ENCODE results near the gene OR4C6. TPM values are rescaled to one million over a fixed set of nuclear protein-coding genes. Genes with fewer than 3 reads are reported as not detected.

OR4C6 gene
- total RNA-seq, 3 donors from 2014 or later, result not detected

DNA sequence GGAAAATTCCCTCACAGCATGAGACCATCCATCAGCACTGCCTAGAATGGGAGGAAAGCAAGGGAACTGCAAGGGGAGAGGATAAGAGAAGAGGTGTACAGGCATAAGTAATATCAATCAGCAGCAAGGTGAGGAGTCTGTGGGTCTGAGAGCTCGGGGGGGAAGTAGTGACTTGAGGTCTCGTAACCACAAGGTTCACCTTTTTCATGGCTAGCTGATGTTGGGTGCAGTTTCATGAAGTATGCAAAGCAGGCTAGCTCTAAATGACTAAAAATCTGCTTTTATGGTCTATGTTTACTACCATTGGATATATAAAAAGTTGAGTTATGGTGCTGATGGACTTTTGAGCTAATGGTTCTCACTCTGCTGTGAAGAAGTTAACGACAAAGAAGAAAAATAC lies 35.8 kb downstream of the OR4C6 start:
- DNase-seq (ENCODE audit: low spot score in 2 of 2), result no peak
- Histone ChIP-seq H3K9me3 (peaks cover 3 to 23% of the 10 kb centered on the region in 2 donors), H3K4me1 (no peaks in the 10 kb centered on the region), H3K36me3 (no peaks in the 10 kb centered on the region), H3K27ac (no peak overlapping the region), H3K27me3 (no peaks in the 10 kb centered on the region), H3K4me3 (no peak overlapping the region)
- TF ChIP-seq POLR2A (IDR thresholded peaks at IDR 0.05) (no peak), POLR2AphosphoS5 (IDR thresholded peaks at IDR 0.05) (no peak)
- TF ChIP-seq, protein P1, sequence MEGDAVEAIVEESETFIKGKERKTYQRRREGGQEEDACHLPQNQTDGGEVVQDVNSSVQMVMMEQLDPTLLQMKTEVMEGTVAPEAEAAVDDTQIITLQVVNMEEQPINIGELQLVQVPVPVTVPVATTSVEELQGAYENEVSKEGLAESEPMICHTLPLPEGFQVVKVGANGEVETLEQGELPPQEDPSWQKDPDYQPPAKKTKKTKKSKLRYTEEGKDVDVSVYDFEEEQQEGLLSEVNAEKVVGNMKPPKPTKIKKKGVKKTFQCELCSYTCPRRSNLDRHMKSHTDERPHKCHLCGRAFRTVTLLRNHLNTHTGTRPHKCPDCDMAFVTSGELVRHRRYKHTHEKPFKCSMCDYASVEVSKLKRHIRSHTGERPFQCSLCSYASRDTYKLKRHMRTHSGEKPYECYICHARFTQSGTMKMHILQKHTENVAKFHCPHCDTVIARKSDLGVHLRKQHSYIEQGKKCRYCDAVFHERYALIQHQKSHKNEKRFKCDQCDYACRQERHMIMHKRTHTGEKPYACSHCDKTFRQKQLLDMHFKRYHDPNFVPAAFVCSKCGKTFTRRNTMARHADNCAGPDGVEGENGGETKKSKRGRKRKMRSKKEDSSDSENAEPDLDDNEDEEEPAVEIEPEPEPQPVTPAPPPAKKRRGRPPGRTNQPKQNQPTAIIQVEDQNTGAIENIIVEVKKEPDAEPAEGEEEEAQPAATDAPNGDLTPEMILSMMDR (IDR thresholded peaks at IDR 0.05), result no peak
- intact Hi-C loops (cut with DNase I; ENCODE audit: low total_unique reads), result no loop called here

DNA sequence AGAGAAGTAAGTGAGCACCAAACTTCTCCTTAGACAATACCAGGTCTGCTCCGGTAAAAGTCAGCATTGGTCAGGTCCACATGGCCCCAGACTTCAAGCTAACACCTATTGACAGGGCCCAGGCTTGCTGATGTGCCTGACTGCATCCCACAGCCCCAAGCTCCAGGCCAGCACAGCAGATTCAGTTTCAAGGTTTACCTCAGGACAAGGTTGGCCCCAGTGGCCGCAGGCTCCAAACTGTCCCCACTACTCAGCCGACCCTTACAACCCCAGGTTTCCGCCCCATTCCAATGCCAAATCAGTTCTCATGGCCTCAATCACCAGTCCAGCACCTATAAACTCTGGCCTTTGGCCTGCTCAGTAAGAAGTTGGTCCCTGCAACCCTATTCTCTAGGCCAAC lies 39.4 kb downstream of the OR4C6 start:
- Histone ChIP-seq H3K27me3 (no peaks in the 10 kb centered on the region), H3K27ac (no peak overlapping the region), H3K4me1 (no peaks in the 10 kb centered on the region), H3K36me3 (no peaks in the 10 kb centered on the region), H3K4me3 (no peak overlapping the region), H3K9me3 (peaks cover 3 to 35% of the 10 kb centered on the region in 2 donors)
- no peak for DNase-seq (ENCODE audit: low spot score in 2 of 2)
- TF ChIP-seq POLR2A (IDR thresholded peaks at IDR 0.05) (no peak), POLR2AphosphoS5 (IDR thresholded peaks at IDR 0.05) (no peak)
- TF ChIP-seq, protein P1 (IDR thresholded peaks at IDR 0.05), result no peak
- intact Hi-C loops (cut with DNase I; ENCODE audit: low total_unique reads), result no loop called here

DNA sequence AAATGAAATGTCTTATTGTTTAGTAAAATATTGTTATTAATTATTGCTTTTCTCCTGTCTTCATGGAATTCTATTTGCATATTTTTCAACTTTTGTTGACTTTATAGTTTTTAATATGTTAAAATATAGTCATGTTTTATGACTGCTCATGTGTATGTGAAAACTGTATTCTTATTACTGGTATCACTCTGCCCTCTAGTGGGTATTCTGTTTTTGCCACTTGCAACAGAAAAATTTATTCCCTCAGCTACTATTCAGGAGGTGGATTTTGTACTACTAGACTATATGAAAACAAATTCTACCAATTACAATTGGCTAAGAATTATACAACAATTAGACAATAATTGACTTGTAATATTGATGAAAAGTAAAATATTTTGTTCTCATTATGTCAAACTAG lies 45.0 kb downstream of the OR4C6 start:
- Histone ChIP-seq H3K36me3 (no peaks in the 10 kb centered on the region), H3K27me3 (no peaks in the 10 kb centered on the region), H3K27ac (no peak overlapping the region), H3K4me3 (no peak overlapping the region), H3K9me3 (peaks cover 3 to 20% of the 10 kb centered on the region in 2 donors), H3K4me1 (no peaks in the 10 kb centered on the region)
- DNase-seq (ENCODE audit: low spot score in 2 of 2), result no peak
- intact Hi-C loops (cut with DNase I; ENCODE audit: low total_unique reads), result no loop called here
- TF ChIP-seq POLR2AphosphoS5 (IDR thresholded peaks at IDR 0.05), result no peak
- TF ChIP-seq, protein P1 (IDR thresholded peaks at IDR 0.05), result no peak
- no peak for TF ChIP-seq POLR2A (IDR thresholded peaks at IDR 0.05)

DNA sequence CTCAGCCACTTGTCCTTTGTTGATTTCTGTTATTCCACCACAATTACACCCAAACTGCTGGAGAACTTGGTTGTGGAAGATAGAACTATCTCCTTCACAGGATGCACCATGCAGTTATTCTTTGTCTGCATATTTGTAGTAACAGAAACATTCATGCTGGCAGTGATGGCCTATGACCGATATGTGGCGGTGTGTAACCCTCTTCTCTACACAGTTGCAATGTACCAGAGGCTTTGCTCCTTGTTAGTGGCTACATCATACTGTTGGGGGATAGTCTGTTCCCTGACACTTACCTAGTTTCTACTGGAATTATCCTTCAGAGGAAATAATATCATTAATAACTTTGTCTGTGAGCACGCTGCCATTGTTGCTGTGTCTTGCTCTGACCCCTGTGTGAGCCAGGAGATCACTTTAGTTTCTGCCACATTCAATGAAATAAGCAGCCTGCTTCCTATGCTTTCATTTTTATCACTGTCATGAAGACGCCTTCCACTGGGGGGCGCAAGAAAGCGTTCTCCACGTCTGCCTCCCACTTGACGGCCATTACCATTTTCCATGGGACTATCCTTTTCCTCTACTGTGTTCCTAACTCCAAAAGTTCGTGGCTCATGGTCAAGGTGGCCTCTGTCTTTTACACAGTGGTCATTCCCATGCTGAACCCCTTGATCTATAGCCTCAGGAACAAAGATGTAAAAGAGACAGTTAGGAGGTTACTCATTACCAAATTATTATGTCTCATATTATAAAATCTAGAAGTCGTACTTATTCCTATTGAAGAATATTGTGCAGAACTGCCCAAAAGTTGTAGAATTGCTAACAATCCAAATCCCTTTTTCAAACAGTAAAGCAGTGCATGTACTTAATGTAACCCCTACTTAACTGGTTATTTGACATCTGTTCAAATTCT lies 53.2 kb downstream of the OR4C6 start:
- intact Hi-C loops (cut with DNase I; ENCODE audit: low total_unique reads), result no loop called here
- no peak for TF ChIP-seq POLR2AphosphoS5 (IDR thresholded peaks at IDR 0.05)
- no peak for TF ChIP-seq POLR2A (IDR thresholded peaks at IDR 0.05)
- TF ChIP-seq, protein P1 (IDR thresholded peaks at IDR 0.05), result no peak
- no peaks in the 10 kb centered on the region for H3K27me3 ChIP-seq
- H3K9me3 ChIP-seq, result peaks cover 6 to 11% of the 10 kb centered on the region in 2 donors
- DNase-seq (ENCODE audit: low spot score in 2 of 2), result no peak
- no peak overlapping the region for H3K27ac ChIP-seq
- H3K4me3 ChIP-seq, result no peak overlapping the region
- no peaks in the 10 kb centered on the region for H3K36me3 ChIP-seq
- no peaks in the 10 kb centered on the region for H3K4me1 ChIP-seq

Other genes starting within 250 kb of the OR4C6 start
- not detected for gene OR4C15, start 107.7 kb upstream of the OR4C6 start, total RNA-seq
- not detected for gene OR4C16, start 90.1 kb upstream of the OR4C6 start, total RNA-seq
- not detected for gene OR4C11, start 54.6 kb upstream of the OR4C6 start, total RNA-seq
- not detected for gene OR4P4, start 27.1 kb upstream of the OR4C6 start, total RNA-seq
- not detected for gene OR4S2, start 13.9 kb upstream of the OR4C6 start, total RNA-seq
- not detected for gene OR5D13, start 111.2 kb downstream of the OR4C6 start, total RNA-seq
- gene OR5D14, start 133.4 kb downstream of the OR4C6 start, total RNA-seq, result not detected
- gene OR5L1, start 149.2 kb downstream of the OR4C6 start, total RNA-seq, result not detected
- gene OR5D18, start 157.4 kb downstream of the OR4C6 start, total RNA-seq, result not detected
- not detected for gene OR5L2, start 165.0 kb downstream of the OR4C6 start, total RNA-seq
- gene OR5D16, start 176.6 kb downstream of the OR4C6 start, total RNA-seq, result not detected
- not detected for gene TRIM51, start 221.1 kb downstream of the OR4C6 start, total RNA-seq

Data from breast epithelium (tissue), 4 donors.